WI38 (cell line): Measurements from ENCODE around the gene SOWAHA.

Source experiments
- H3K4me3 ChIP-seq: 2 replicates; pipeline ENCODE4 v1.5.1; 2011; ENCODE audit warnings: low read depth, mild to moderate bottlenecking, control low read depth, low read length
- TF ChIP-seq, protein P1 (sequence below): IDR thresholded peaks from 2 replicates; pipeline ENCODE4 v1.5.1; 2012; ENCODE audit warnings: low read depth, mild to moderate bottlenecking, control low read depth, low read length

Gene SOWAHA

DNA sequence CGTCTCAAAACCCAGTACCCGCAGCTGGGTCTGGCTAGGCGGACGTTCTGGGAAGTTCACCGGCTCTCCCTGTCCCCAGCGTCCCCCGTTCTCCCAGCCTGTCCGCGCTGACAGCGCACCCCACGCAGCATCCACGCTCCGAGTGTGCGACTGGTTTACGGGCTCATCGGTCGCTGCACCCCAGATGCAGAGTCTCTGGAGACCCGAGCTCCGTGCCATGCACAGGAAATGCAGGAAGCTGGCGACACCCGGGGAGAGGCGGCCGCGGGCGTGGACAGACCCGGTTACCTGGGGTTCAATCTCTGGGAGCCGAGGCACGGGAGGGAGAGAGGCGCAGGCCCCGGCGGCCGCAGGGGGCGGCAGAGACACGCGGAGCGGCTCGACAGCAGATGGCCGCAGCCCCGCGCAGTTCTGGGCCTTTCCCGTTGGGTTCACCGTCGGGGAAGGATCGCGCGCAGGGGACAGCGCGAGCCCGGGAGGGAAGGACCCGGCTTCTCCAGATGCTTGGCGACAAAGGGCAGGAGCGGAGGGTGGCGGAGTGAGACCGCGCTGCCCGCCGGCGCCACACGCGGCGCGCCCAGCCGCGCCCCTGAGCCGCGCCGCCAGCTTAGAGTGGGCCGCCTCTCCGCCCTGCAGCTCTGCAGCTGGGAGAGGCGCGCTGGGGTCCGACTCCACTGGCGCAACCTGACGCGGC, 16.8 kb downstream of the SOWAHA start:
- TF ChIP-seq, protein P1, sequence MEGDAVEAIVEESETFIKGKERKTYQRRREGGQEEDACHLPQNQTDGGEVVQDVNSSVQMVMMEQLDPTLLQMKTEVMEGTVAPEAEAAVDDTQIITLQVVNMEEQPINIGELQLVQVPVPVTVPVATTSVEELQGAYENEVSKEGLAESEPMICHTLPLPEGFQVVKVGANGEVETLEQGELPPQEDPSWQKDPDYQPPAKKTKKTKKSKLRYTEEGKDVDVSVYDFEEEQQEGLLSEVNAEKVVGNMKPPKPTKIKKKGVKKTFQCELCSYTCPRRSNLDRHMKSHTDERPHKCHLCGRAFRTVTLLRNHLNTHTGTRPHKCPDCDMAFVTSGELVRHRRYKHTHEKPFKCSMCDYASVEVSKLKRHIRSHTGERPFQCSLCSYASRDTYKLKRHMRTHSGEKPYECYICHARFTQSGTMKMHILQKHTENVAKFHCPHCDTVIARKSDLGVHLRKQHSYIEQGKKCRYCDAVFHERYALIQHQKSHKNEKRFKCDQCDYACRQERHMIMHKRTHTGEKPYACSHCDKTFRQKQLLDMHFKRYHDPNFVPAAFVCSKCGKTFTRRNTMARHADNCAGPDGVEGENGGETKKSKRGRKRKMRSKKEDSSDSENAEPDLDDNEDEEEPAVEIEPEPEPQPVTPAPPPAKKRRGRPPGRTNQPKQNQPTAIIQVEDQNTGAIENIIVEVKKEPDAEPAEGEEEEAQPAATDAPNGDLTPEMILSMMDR: peak; percentile 88

DNA sequence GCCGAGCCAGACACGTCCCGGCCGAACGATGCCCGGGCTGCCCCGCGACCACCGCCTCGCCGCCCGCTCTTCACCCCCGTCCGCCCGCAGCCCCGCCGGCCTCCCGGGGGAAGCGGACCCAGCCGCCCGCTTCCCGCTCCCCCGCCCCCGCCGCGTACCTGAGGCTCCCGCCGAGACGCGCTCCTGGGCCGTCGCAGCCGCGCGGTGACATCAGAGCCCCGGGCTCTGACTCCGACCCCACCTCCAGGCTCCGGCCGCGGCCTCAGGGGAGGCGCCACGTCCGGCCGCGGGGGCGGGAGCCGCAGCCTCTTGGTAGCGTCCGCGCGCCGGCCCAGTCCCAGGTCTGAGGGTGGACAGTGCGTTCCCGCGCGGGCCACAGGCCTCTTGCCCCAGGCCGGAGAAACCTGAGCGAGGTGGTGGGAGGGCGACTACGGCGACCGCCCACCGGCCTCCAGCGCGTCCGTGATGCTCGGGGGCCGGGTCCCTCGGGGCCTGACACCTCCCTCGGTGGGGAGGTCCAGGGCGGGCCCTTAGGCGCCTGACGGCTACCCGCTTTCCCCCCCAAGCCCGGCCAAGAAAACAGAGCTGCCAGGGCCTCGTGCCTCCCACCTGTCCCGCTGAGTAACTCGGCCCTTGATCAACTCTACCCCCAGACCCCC, 17.5 kb downstream of the SOWAHA start, which contains the start of gene SHROOM1:
SHROOM1 (minus strand) TSS at position 212 of the 659 bp plus-strand sequence. CDS start 4,507 bp downstream, outside the sequence.
- H3K4me3 ChIP-seq: peak within 1 kb of the TSS; percentile 59
- TF ChIP-seq, protein P1: no peak

More for the DNA sequence above, 16.8 kb downstream of the SOWAHA start:
- H3K4me3 ChIP-seq: peak overlapping the region; percentile 59

DNA sequence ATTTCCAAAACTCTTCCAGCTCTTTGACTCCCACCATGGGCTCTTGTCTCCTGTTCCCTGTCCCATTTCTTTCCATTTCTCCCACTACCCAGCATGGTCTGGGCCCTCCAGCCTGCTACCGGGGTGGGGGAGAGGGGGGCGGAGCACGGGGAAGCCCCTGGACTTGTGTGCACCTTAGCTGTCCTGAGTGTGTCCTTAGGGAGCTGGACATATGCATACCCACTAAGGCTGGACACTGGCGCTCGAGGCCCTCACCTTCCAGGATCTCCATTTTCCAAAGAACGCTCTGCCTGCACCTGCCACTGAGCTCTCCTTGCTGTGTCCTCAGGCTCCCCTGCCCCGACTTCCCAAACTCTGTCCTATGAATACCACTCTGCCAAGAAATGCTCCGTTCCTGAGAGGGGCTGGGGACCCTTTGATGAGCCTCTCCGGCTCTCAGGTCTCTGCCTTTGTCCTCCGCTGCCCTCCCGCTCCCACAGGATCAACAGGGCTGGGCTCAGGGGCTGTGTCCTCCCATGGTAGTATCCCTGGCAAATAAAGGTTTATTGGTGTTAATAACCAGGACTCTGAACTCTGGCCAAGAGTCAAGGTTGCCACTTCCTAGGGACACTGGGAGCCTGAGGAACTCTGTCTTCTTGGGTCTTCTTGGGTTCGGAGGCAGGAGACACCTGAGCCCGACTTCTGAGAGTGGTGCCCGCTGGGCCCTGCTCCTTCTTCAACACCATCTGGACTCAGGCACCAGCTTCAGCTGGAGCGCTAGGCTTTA, 18.2 kb downstream of the SOWAHA start:
- TF ChIP-seq, protein P1: no peak
- peak overlapping the region; percentile 59 for H3K4me3 ChIP-seq

DNA sequence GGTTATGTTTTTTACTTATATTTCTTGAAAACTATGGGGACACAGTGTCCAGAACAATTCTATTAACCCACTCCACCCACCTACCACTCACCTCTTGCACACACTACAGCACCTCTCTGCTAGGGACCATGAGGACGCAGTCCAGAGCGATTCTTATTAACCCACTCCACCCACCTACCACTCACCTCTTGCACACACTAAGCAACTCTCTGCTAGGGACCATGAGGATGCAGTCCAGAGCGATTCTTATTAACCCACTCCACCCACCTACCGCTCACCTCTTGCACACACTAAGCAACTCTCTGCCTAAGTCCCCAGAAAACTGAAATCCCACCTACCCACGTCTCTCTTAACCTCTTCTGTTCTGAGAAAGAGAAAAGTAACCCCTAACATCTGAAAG, 19.5 kb downstream of the SOWAHA start:
- H3K4me3 ChIP-seq: no peak overlapping the region
- TF ChIP-seq, protein P1: no peak

DNA sequence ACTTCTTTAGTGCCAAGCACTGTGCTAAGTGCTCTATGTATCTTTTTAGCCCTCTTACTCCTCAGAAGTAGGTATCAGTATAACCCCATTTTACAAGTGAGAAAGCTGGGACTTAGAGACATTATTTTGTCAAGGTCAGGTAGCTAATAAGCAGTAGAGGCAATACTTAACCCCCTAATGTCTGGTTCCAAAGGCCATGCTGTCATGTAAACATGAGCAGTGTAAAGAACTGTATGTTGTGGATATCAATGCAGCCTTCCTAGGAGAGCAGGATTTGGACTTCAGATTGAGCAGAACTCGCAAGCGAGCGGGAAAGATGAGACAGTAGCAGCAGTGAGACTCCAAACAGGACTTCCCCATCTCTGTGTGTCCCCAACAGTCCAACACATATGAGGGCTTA, 21.0 kb downstream of the SOWAHA start:
- H3K4me3 ChIP-seq: no peak overlapping the region
- TF ChIP-seq, protein P1: no peak

DNA sequence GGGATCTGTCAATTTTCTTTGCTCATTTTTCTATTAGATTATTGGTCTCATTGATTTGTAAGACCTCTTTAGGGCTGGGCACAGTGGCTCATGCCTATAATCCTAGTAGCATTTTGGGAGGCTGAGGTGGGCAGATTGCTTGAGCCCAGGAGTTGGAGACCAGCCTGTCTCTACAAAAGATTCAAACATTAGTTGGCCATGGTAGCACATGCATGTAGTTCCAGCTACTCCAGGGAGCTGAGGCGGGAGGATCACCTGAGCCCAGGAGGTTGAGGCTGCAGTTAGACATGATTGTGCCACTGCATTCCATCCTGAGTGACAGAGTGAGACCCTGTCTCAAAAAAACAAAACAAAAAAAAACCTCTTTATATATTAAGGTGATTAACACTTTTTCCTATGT, 23.8 kb downstream of the SOWAHA start:
- TF ChIP-seq, protein P1: no peak

DNA sequence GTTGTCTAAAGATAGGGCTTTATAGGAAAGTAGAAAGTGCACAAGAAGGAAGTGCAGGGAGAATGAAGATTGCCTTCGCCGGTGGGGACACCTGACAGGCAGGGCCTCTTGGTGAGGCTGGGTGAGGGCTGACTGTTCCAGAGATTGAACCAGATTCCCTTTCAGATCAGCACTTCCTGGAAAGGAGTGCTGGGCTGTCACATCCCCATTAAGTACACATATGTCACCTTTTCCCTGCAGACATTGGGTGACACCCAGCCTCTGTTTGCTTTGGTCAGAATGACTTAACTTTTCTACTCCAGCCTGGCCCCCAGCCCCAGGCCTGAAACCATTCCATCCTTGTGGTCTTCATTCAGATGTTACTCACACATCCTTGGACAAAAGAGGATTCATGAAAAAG, 24.8 kb downstream of the SOWAHA start:
- H3K4me3 ChIP-seq: no peak overlapping the region
- TF ChIP-seq, protein P1: no peak

More for the DNA sequence above, 23.8 kb downstream of the SOWAHA start:
- H3K4me3 ChIP-seq: no peak overlapping the region
